DOHH2 (cell line): ENCODE data around the gene PTPRK.

ENCODE experiments used
- H3F3A ChIP-seq: fragments of 200-600 bp; sonication (generic), shearing (Covaris generic); 2 replicates; pipeline ENCODE4 v1.6.0; 2016; ENCODE audit warnings: antibody characterized with exemption, mild to moderate bottlenecking; ENCODE audit not compliant: control insufficient read depth, insufficient read depth
- H3K27ac ChIP-seq: fragments of 200-600 bp; sonication (generic); 2 replicates; pipeline ENCODE4 v1.5.1; 2014; ENCODE audit warnings: low read depth, mild to moderate bottlenecking, low read length, moderate library complexity
- H3K27me3 ChIP-seq: fragments of 200-600 bp; sonication (generic); 2 replicates; pipeline ENCODE4 v1.6.1; 2014; ENCODE audit warnings: mild to moderate bottlenecking, low read length, mixed read lengths; ENCODE audit not compliant: control insufficient read depth
- H3K36me3 ChIP-seq: fragments of 200-600 bp; sonication (generic); 2 replicates; pipeline ENCODE4 v1.6.1; 2014; ENCODE audit warnings: mild to moderate bottlenecking, low read length, moderate library complexity, mixed read lengths; ENCODE audit not compliant: control insufficient read depth
- H3K4me1 ChIP-seq: fragments of 200-600 bp; sonication (generic); 2 replicates; pipeline ENCODE4 v1.6.1; 2014; ENCODE audit warnings: mild to moderate bottlenecking, low read length, mixed read lengths; ENCODE audit not compliant: control insufficient read depth
- H3K4me2 ChIP-seq: fragments of 200-600 bp; sonication (generic); 2 replicates; pipeline ENCODE4 v1.6.0; 2014; ENCODE audit warnings: mild to moderate bottlenecking, low read length, moderate library complexity
- H3K4me3 ChIP-seq: fragments of 200-600 bp; sonication (generic); 2 replicates; pipeline ENCODE4 v1.5.1; 2014; ENCODE audit warnings: mild to moderate bottlenecking, low read length, mixed read lengths
- H3K79me2 ChIP-seq: fragments of 200-600 bp; sonication (generic); 2 replicates; pipeline ENCODE4 v1.6.1; 2014; ENCODE audit warnings: mild to moderate bottlenecking, low read length, mixed read lengths; ENCODE audit not compliant: control insufficient read depth
- H3K9me2 ChIP-seq: fragments of 200-600 bp; sonication (generic); replicated peaks from 2 replicates; pipeline ENCODE4 v1.6.1; 2014; ENCODE audit warnings: mild to moderate bottlenecking, low read length, mixed read lengths; ENCODE audit not compliant: control insufficient read depth
- H3K9me3 ChIP-seq: fragments of 200-600 bp; sonication (generic); 2 replicates; pipeline ENCODE4 v1.6.1; 2014; ENCODE audit warnings: antibody characterized with exemption, low read length, mixed read lengths; ENCODE audit not compliant: control insufficient read depth, insufficient read depth
- H4K20me1 ChIP-seq: fragments of 200-600 bp; sonication (generic); 2 replicates; pipeline ENCODE4 v1.6.0; 2014; ENCODE audit warnings: low read depth, mild to moderate bottlenecking, antibody characterized with exemption, low read length, moderate library complexity; ENCODE audit not compliant: control insufficient read depth, insufficient read depth
- CTCF ChIP-seq: fragments of 200-600 bp; sonication (generic); IDR thresholded peaks from one replicate; pipeline ENCODE4 v1.5.1; 2014; ENCODE audit warnings: antibody characterized with exemption, mild to moderate bottlenecking, low read depth, low read length; ENCODE audit not compliant: poor library complexity, severe bottlenecking
- EZH2phosphoT487 ChIP-seq: fragments of 200-600 bp; sonication (generic); IDR thresholded peaks from 2 replicates; pipeline ENCODE4 v1.6.1; 2017; ENCODE audit warnings: borderline replicate concordance, mild to moderate bottlenecking, antibody characterized with exemption, low read length, moderate library complexity, mixed read lengths

The PTPRK gene

GRCh38 chr6:128131036-128131435, 389.4 kb downstream of the PTPRK start:
- Histone ChIP-seq H3K79me2 (no peaks in the 10 kb centered on the region), H3K4me3 (no peak overlapping the region), H3K9me2 (no peaks in the 10 kb centered on the region), H3K9me3 (no peaks in the 10 kb centered on the region), H3K36me3 (no peaks in the 10 kb centered on the region), H3K27me3 (no peaks in the 10 kb centered on the region), H3K4me1 (no peaks in the 10 kb centered on the region), H3F3A (no peaks in the 10 kb centered on the region), H4K20me1 (no peaks in the 10 kb centered on the region), H3K27ac (no peak overlapping the region), H3K4me2 (no peak overlapping the region)
- no peak for TF ChIP-seq CTCF
- TF ChIP-seq EZH2phosphoT487 = no peak

- H3K36me3 ChIP-seq = no peaks in the 10 kb centered on the region
- H4K20me1 ChIP-seq = no peaks in the 10 kb centered on the region
- H3F3A ChIP-seq = no peaks in the 10 kb centered on the region
- no peak overlapping the region for H3K4me2 ChIP-seq
- no peaks in the 10 kb centered on the region for H3K9me2 ChIP-seq
- no peaks in the 10 kb centered on the region for H3K79me2 ChIP-seq
- H3K4me1 ChIP-seq = no peaks in the 10 kb centered on the region
- TF ChIP-seq CTCF = no peak
- no peak for TF ChIP-seq EZH2phosphoT487
- H3K9me3 ChIP-seq = no peaks in the 10 kb centered on the region
- no peak overlapping the region for H3K4me3 ChIP-seq
- no peak overlapping the region for H3K27ac ChIP-seq
- no peaks in the 10 kb centered on the region for H3K27me3 ChIP-seq
Observed at GRCh38 chr6:128129679-128130078, 390.7 kb downstream of the PTPRK start.

- Histone ChIP-seq H3K4me1 (no peaks in the 10 kb centered on the region), H4K20me1 (no peaks in the 10 kb centered on the region), H3K27me3 (no peaks in the 10 kb centered on the region), H3K36me3 (no peaks in the 10 kb centered on the region), H3K9me3 (no peaks in the 10 kb centered on the region), H3K27ac (no peak overlapping the region), H3K4me3 (no peak overlapping the region), H3K79me2 (no peaks in the 10 kb centered on the region), H3K9me2 (no peaks in the 10 kb centered on the region), H3K4me2 (no peak overlapping the region), H3F3A (no peaks in the 10 kb centered on the region)
- TF ChIP-seq CTCF (no peak), EZH2phosphoT487 (no peak)
Observed at GRCh38 chr6:128127650-128128049, 392.7 kb downstream of the PTPRK start.

- no peaks in the 10 kb centered on the region for H3K79me2 ChIP-seq
- no peaks in the 10 kb centered on the region for H3K4me1 ChIP-seq
- TF ChIP-seq EZH2phosphoT487 (no peak), CTCF (no peak)
- no peaks in the 10 kb centered on the region for H3K9me2 ChIP-seq
- H3K36me3 ChIP-seq = no peaks in the 10 kb centered on the region
- no peaks in the 10 kb centered on the region for H3K9me3 ChIP-seq
- no peak overlapping the region for H3K4me3 ChIP-seq
- H3K4me2 ChIP-seq = no peak overlapping the region
- no peaks in the 10 kb centered on the region for H4K20me1 ChIP-seq
- no peaks in the 10 kb centered on the region for H3K27me3 ChIP-seq
- no peaks in the 10 kb centered on the region for H3F3A ChIP-seq
- no peak overlapping the region for H3K27ac ChIP-seq
Observed at GRCh38 chr6:128124713-128125112, 395.7 kb downstream of the PTPRK start.
